SH-SY5Y (cell line): ENCODE measurements around the gene NPPA.

Source experiments
- GATA2 ChIP-seq: IDR thresholded peaks from 2 replicates; pipeline ENCODE4 v1.6.1; 2011; ENCODE audit warnings: mild to moderate bottlenecking, low read depth, low read length
- GATA3 ChIP-seq: IDR thresholded peaks from 2 replicates; pipeline ENCODE4 v1.6.1; 2011; ENCODE audit warnings: low read depth, mild to moderate bottlenecking, low read length, moderate library complexity

GRCh38 chr1:11813021-11813420, 34.6 kb downstream of the NPPA start:
- TF ChIP-seq GATA2 = no peak
- TF ChIP-seq GATA3 = no peak
